Activated naive CD4-positive, alpha-beta T cell (primary cell): Measurements from ENCODE around the gene DIAPH3.

Experiments used
- DNase-seq, 4 experiments: peaks; one replicate each; lab custom pipeline; 2025; lab: John Stamatoyannopoulos, UW

DIAPH3 gene

GRCh38 chr13:59715611-59716010 is 448.1 kb downstream of the DIAPH3 start:
- no peak for DNase-seq

GRCh38 chr13:59710996-59711701 is 452.6 kb downstream of the DIAPH3 start:
- no peak for DNase-seq

- no peak for DNase-seq
These were observed 453.3 kb downstream of the DIAPH3 start for GRCh38 chr13:59710416-59710815.

GRCh38 chr13:59706101-59706976 is 457.4 kb downstream of the DIAPH3 start:
- no peak for DNase-seq

GRCh38 chr13:59702269-59702668 is 461.5 kb downstream of the DIAPH3 start:
- no peak for DNase-seq

- no peak for DNase-seq
These were observed 462.5 kb downstream of the DIAPH3 start for GRCh38 chr13:59701261-59701660.

- no peak for DNase-seq
These were observed 463.4 kb downstream of the DIAPH3 start for GRCh38 chr13:59700281-59700680.

- DNase-seq, result no peak
These were observed 467.5 kb downstream of the DIAPH3 start for GRCh38 chr13:59696271-59696670.

- no peak for DNase-seq
These were observed 472.1 kb downstream of the DIAPH3 start for GRCh38 chr13:59691501-59692066.

- DNase-seq, result no peak
These were observed 472.7 kb downstream of the DIAPH3 start for GRCh38 chr13:59690857-59691500.

- DNase-seq, result no peak
These were observed 474.7 kb downstream of the DIAPH3 start for GRCh38 chr13:59689057-59689456.

- no peak for DNase-seq
These were observed 476.8 kb downstream of the DIAPH3 start for GRCh38 chr13:59686798-59687394.

- DNase-seq, result no peak
These were observed 479.6 kb downstream of the DIAPH3 start for GRCh38 chr13:59684105-59684504.

- no peak for DNase-seq
These were observed 482.0 kb downstream of the DIAPH3 start for GRCh38 chr13:59681636-59682311.

- no peak for DNase-seq
These were observed 483.2 kb downstream of the DIAPH3 start for GRCh38 chr13:59680429-59681024.

GRCh38 chr13:59679254-59679653 is 484.5 kb downstream of the DIAPH3 start:
- DNase-seq, result no peak

GRCh38 chr13:59677966-59678814 is 485.5 kb downstream of the DIAPH3 start:
- no peak for DNase-seq

- DNase-seq, result no peak
These were observed 486.3 kb downstream of the DIAPH3 start for GRCh38 chr13:59677430-59677829.

- DNase-seq, result no peak
These were observed 489.1 kb downstream of the DIAPH3 start for GRCh38 chr13:59674616-59675015.

- DNase-seq, result no peak
These were observed 490.4 kb downstream of the DIAPH3 start for GRCh38 chr13:59673286-59673685.
